HG03354 (cell line): ENCODE data around the gene C1orf159.

Source experiments
- ATAC-seq: cut with Tn5 transposase; IDR thresholded peaks from one replicate; pipeline ENCODE4 v1.9.1; 2021; ENCODE audit warnings: mild to moderate bottlenecking; ENCODE audit not compliant: unreplicated experiment, poor library complexity, severe bottlenecking

C1orf159 gene

DNA sequence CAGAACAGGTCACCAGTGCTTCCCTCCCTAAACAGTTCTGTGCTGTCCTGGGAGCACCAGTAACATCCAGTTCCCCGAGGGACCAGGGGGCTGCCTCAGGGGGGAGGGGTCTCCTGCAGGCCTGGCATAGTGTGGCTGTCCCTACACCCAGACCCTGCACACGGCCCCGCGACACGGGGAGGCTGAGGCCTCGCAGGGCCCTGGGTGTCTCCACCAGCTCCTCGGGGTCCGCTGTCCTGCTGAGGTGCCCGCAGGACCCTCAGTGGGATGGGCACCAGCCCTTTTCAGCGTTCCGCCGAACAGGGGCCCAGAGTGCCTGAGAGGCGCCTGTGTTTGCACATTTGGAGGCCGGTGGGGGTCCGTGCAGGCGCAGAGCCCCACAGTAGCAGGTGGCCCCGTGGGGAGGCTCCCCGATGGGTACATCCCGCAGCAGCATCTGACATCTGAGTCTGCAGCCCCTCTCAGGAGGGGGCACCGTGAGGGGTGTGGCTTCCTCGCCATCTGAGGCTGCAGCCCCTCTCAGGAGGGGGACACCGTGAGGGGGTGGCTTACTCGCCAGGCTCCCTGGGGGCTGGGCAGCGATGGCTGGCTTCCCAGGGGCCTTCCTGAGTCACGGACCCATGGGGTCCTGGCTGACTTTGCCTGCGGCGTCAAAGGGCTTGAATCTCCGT, 18.5 kb upstream of the C1orf159 start:
- ATAC-seq, result no peak

DNA sequence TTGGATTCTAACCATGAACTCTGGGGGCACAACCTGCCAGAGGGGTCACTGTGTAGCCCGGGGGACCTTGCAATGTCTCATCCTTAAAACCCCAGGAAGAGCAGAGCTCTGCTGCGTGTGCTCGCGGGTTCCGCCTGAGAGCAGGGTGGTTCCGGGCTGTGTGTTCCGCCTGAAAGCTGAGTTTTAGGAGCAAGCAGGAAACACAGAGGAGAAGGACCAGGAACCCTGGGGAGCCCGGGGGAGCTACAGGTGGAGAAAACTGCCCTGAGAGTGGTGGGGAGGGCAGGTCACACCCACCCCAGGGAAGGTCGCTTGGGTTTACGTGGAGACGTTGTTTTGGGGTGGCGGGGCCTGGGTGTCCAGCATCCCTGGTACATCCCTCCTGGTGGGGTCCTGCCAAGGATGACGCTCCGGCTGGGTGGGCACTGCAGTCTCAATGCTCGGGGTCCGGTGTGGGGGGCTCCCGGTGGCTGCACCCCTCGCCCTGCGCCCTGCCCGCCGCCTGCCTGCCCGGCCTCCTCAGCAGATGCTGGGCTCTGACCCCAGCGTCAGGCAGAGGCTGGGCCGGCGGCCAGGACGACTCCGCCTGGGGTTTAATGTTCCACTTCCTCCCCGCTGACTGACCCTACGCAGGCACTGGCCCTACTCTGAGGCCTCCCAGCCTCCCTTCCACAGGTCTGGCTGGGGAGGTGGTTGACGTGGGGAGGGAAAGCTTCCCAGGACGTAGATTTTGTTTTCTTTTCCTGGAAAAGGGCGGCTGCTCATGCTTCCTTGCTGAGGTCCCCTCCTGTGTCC, 17.3 kb upstream of the C1orf159 start:
- ATAC-seq, result no peak

DNA sequence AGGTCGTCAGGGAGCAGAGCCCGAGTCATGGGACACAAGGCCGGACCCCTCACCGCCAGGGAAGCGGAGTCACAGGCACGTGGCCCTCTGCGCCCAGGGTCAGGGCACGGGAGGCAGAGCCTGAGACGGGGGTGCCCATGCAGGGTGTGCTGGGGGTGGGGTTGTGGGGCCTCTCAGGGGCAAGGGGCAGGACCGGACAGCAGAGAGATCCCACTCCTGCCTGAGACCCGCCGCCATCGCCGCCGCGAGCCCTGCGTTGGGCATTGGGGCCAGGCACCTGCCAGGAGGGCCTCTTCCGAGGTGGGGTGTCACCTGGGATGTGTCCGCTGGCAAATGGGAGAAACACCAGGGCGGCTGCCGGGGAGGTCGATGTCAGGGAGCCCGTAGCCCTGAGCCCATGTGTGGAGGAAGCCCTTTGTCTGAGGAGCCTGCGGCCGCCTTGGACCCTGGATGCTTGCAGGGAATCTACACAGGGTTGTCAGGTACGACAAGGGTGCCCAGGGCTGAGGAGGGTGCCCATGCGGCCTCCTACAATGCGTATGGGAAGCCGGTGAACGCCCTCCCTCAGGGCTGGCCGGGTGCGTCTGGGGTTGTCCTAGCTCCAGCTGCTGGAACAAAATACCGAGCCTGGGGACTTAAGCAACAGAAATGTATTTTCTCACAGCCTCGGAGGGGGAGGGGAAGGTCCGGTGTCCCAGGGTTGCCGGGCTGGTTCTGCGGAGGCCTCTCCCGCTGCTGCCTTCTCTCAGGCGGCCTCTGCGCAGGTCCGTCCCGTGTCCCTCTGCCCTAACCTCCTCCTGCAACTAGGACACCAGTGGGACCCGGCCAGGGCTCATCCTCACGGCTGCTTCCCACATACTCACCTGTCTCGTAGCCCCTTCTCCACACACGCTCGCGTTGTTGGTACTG, 16.4 kb upstream of the C1orf159 start:
- ATAC-seq, result no peak

DNA sequence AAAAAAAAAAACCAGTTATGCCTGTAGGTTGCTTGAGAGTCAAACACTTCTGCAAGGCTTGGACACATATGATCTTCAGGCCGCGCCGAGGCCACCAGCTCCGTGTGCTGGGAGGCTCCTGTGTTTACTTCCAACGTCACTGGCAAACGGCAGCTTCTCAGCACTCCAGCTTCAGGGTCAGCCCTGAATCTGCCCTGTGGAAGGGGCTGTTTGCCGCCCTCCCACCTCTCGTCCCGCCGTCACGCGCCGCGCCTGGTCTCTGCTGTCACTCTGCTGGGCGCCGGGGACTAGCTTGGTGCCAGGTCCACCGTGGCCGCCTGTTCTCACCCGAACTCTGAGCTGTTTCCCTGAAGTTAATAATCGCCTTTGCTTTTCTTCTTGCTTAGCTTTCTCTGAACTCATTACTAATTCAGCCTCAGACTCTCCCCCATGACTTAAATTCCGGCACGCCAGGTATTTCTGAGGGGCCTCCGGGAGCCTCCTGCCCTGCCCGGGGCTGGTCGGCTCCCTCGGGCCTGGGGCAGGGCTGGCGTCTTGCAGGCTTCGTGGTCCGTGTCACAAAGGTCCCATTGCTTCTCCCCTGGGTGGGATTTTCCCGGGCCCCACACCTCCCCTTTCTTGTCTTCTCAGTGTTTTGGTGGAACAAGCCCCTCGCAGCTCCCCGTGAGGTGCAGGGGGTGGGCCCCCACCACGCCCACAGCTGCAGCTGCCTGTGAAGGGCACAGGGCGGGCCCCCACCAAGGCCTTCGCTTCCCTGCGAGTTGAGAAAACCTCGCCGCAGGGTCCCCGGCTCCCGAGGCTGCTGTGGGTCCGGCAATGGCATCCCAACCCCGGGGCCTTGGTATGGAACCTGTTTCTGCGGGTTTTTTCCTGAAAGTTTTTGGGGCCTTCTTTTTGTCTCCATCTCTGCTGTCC, 14.6 kb upstream of the C1orf159 start:
- ATAC-seq, result no peak

DNA sequence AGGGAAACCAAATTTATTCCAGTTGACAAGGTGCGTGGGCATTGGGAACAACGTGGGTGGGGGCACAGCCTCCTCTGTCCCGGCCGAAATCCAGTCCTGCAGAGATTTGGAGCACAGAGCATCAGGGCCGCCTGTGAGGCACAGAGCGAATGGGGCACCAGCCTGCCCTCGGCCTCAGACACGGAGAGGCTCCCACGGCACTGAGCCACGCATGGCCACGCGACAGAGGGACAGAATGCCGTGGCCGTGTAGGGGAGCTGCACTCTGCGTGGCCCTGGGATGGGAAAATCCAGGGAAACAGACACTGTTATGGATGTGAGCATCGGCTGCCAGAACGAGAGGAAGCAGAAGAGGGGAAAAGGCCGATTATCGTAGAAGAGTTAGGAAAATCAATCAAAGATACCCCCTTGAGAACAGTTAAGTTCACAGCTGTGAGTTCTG, 13.5 kb upstream of the C1orf159 start:
- ATAC-seq, result no peak

DNA sequence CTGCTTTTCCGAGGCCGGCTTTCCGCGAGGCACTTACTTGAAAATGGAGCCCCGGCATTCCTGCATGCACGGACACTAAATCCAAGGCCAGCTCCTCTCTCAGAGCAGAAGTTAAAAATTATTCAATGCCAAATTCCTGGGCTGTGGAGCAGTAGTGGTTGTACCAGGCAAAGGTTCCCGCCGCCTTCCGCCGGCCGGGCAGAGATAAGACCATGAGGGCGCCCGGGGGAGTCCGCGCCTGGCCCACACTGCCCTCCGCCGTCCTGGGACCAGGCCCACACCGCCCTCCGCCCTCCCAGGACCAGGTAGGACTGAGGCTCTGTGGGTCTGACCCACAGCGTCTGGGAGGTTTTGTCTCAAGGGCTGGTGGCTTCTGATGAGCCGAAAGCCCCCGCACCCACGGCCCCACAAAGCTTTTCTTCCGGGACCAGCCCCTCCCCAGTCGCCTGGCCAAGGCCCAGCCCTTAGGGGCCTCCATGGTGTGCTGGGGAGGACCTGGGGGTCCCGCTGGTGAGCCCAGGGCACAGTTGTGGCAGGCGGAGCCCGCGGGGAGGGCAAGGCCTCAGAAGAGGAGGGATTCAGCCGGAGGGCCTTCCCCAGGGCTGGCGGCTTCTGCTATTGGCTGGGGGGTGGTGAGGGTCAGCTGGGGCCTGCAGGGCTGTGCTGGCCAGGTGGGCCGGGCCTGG, 12.7 kb upstream of the C1orf159 start:
- no peak for ATAC-seq

DNA sequence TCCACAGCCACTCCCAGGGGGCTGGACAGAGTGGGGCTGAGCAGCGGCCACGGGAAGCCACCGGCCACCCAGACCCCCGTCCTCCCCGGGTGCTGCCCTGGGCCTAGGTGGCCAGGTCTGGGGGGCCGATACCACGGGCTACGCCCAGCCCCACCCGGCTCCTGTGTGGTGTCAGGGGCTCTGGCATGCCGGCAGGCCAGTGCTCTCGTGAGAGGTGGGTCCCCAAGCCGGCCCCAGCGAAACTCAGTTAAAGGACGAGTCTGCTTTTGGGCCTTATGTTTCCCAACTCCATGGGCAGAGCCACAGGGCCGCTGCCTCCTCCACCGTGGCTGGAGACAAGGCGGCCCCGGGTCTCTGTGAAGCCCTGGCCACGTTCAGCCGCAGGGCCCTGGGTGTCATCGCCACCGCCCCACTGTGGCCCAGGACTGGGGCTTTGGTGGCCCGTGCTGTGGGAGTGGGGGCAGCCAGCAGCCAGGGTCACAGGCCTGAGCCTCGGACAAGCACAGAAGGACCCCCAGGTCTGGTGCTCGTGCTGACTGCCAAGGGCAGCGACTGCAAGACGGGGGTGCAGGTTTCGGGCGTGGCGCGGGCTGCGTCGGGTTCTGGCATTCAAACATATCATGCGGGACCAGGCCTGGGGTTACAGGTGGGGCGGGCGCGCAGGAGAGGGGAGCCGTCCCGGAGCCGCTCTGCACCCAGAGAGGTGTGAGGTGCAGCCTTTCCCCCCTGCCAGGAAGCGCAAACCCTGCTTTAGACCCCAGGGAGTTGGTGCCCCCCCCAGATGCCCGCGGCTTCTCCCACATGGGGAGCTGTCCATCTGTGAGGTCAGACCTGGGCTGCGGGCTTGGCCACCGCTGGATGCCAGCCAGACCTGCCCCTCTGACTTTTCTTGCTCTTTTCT, 11.9 kb upstream of the C1orf159 start:
- no peak for ATAC-seq

DNA sequence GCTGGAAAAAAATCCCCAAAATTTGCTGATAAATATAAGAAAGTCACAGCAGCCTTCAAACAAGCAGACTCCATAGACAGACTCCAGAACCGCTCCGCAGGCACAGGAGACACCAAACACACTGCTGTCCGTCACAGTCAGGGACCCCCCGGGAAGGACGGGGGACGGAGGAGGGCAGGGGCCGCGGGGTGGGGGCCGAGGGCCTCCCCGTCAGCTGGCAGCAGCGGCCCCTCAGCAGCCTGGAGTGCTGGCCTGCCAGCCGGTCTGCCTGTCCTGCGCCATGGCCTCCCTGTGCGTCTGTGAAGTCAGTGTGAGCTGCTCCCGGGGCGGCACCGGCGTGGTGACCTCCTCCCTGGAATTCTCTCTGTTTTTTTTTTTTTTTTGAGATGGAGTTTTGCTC, 10.1 kb upstream of the C1orf159 start:
- no peak for ATAC-seq

DNA sequence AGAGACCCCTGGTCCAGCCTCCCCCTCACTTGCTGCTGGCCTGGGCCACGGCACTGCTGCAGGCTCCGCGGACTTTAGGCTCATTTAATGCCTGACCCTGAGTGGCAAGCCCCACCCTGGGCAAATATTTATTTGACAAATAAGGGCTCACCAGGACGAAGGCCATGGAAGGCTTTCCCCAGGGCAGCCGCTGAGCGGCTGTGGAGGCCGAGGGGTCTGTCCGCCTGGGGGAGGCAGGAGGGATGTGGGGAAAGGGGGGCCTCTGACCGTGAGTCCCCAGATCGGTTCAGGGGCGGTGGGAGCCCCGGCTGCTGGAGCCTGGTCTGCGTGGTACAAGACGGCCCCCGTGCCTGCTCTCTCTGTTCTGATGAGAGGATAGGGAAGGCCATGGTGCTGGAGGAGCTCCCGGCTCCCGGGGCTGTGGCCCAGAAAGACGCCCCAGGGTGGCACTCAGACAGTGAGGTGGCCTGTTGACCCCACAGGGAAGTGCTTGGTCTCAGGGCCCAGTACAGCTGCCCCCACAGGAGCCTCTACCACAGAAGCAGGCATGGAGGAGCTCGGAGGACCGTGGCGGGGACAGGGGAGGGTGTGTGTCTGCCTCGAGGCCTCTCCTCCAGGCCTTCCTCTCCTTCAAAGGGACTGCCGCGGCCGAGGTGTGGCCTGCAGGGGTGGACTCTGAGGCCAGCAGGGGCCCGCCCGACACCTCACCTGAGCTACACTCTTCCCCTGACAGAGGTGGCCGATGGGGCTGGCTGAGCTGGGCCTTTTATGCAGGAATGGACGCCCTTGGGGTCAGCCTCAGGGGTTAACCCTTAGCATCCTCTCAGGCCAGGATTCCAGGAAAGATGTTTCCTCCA, 9.1 kb upstream of the C1orf159 start:
- no peak for ATAC-seq

DNA sequence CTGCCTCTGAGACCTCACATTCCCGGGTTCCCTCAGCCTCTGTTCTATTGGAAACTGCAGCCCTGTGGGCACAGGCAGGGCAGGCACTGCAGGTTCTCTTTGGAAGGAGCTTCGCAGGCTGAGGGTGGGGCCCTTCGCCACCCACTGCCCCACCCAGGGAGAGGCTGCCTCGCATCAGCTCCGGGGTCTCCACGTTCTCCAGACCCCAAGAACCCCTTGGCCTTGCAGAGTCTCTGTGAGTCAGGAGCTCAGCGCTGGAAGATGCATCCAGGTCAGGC, 8.6 kb upstream of the C1orf159 start:
- no peak for ATAC-seq

DNA sequence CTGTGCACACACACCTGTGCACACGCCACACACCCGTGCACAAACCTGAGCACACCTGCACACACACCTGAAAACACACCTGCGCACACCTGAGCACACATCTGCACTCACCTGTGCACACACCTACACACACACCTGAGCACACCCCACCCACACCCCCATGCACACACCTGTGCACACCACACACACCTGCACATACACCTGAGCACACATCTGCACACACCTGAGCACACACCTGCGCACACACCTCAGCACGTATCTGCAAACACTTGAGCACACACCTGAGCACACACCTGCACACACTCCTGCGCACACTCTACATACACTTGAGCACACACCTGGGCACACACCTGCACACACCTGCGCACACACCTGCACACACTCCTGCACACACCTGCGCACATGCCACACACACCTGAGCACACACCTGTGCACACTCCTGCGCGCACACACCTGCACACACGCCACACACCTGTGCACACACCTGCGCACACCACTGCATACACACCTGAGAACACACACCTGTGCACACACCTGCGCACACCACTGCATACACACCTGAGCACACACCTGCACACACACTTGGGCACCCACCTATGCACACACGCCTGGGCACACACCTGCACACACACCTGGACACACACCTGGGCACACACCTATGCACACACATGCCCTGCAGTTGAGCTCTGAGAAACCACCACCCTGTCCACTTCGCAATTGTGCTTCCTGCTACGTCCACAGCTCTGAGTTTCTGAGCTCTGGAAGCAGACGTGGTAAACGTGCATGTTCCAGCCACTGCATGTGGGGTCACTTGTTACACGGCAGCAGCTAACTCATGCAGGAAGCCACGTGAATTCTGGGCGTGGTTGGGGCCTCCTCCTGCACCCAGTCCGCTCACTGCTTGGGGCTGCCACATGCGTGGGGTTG, 8.0 kb upstream of the C1orf159 start:
- ATAC-seq, result no peak

DNA sequence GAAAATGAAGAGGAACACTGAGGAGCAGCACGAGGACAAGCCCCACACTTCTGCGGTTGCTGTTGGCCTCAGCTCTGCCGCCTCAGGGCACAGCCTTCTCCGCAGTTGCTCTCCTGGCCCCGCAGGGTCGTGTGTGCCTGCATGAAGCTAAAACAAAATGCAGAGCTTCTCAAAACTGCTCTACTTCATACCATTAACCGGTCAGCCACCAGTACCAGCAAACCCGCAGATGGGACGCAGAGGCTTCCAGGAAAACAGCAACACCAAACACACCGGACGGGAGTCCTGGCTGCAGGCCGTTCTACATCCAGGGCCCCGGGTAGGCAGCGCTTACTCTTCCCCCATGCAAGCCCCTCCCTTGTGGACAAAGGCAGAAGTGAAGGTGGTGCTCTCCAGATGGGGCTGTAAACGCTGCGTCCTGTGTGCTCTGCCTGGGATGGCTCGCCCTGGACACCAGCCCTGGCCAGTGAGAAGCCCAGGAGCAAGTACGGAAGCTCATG, 7.1 kb upstream of the C1orf159 start:
- ATAC-seq, result no peak

DNA sequence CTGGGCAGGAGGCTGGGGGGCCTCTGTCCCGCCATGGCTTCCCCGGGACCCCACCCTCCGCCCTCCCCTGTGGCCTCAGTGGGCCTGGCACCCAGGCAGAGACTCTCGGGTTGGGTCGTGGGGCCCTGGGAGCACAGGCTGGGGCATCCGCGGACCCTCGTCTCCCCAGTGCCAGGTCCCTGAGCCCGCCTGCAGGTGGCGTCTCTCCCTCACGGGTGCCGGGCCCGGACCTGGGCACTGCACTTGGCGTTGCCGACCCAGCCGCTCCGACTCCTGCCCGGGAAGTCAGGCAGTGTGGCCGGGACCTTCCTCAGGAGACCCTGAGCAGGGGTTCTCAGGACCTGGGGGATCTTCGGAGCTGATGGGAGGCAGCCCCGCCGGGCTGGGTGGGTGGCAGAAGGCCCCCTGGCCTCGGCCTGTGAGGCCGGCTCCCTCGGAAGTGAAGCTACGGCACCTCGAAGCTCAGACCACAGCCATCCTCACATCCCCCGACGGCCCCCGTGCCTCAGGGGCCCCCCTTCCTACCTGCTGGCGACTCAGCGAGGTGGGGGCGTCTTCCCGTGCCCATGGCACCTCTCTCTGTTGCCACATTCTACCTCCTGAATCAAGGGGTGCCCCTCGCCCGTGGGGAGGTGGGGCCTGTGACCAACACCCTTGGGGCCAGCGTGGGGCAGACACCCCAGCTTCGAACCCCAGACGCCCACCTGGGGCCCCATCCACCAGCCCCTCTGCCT, 6.4 kb upstream of the C1orf159 start:
- peak; percentile 66 for ATAC-seq

DNA sequence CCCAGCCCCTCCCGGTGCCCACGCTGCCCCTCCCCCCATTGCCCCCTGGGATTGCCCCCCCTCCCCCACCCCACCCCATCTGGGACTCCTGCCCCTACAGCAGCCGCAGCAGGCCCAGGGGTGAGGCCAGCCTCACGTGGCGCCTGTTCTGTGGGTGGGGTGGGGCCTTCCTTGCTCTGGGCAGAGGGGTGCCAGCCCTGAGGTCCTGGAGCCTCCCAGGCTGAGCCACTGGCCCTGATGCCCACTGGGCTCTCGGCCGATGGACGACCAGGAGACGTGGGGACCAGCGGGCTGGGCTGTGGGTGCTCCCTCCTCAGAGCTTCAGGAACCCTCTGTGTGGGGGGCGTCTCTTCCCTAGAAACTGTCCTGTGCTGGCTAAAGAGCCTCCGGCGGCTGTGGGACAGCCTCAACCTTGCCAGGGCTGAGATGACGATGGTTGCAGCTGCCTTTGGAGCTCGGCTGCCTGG, 5.8 kb upstream of the C1orf159 start:
- no peak for ATAC-seq

DNA sequence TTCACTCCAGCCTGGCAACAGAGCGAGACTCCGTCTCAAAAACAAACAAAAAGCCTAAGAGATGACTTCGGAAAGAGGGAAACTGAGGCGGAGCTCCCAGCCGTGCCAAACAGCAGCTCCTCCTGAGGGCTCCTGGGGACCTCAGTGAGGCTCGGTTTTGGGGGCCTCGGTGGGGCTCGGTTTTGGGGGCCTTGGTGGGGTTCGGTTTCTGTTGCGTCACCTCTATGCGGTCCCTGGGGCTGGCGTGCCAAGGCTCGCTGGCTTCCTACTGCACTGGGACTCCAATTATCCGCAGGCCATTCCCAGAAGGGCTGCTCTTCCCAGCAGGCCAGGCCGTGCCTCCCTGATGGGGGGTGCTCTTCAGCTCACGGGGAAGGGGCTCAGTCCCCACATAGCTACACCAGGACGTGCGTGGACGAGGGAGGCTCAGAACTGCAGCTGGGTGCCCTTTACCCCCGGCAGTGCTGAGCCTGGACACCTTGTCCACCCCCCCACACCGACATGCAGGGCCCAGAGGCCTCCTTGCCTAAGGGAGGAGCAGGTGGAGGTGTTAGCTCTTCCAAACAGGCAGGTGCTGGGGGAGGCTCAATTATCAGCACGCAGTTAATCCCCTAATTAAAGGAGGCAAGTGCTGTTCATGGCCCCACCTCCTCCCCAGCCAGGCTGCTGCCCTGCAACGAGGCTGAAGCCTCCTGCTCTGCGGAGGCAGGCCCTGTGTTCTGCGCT, 5.1 kb upstream of the C1orf159 start:
- no peak for ATAC-seq
